Occipital lobe (tissue), 2 donors: ENCODE measurements around the gene SQSTM1. TPM values are rescaled to one million over a fixed set of nuclear protein-coding genes. Genes with fewer than 3 reads are reported as not detected.
"Not testable (repeated sequence)": the region's sequence is repeated elsewhere in the genome, so short reads cannot be mapped to it uniquely, and the experiment has no call there.

ENCODE experiments used
- DNase-seq: peaks from one replicate; lab custom pipeline; 2025; lab: John Stamatoyannopoulos, UW
- total RNA-seq: library from RNA; depleted of rRNA; stranded (reverse); fragments of >200 nt; gene quantifications from one replicate; pipeline ENCODE4 v1.2.3, GENCODE V29; 2014

The SQSTM1 gene
- total RNA-seq, 1 donor from 2014 or later: 53.5 TPM

DNA sequence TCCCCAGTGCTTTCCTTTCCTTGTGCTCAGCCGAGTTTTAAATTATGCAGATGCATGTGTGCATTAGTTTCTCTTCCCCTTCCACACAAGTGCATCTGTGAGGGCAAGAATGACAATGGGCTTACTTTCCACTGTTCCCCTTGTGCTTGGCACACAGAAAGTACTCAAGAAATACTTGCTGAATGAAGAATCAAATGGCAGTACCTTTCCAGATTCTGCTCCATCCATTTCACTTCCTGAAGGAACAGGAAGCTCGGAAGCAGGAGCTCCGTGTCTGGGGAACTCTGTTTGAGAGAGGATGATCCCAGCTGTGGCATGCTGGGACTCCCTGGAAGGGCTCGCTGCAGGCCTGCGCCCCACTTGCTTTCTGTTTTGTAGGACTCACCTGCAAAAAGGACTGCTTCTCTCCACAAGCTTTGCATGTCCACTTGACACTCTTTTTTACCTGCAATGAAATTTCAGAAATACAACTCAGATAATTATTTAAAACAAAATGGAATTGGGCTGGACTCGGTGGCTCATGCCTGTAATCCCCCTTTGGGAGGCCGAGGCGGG lies 32.4 kb downstream of the SQSTM1 start:
- no peak for DNase-seq

- no peak for DNase-seq
Measured at GRCh38 chr5:179854356-179854755, 33.7 kb downstream of the SQSTM1 start.

DNA sequence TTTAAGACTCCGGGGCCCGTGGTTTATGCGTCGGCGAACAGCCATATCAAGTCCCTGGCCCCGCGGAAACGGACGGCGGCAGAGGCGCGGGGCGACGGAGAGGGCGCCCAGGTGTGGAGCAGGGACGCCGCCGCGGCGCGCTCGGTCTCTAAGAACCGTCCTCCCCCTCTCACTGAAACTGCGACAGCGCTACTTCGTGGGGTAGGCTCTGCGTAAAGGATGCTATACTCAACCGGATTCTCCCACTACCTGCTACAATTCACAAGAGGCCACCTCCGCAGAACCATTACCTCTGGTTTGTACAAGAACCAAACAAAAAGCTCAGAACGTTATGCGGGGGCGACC lies 37.5 kb downstream of the SQSTM1 start:
- DNase-seq: no peak

GRCh38 chr5:179858586-179859427 lies 38.1 kb downstream of the SQSTM1 start, which contains the start of gene MRNIP:
Gene MRNIP, minus strand, starts transcription at chr5:179858817. Its CDS starts 21 bp downstream, at chr5:179858796.
- DNase-seq: peak; percentile 97

- DNase-seq: no peak
Measured at GRCh38 chr5:179860301-179860700, 39.6 kb downstream of the SQSTM1 start.

- no peak for DNase-seq
Measured at GRCh38 chr5:179862296-179862695, 41.6 kb downstream of the SQSTM1 start.

DNA sequence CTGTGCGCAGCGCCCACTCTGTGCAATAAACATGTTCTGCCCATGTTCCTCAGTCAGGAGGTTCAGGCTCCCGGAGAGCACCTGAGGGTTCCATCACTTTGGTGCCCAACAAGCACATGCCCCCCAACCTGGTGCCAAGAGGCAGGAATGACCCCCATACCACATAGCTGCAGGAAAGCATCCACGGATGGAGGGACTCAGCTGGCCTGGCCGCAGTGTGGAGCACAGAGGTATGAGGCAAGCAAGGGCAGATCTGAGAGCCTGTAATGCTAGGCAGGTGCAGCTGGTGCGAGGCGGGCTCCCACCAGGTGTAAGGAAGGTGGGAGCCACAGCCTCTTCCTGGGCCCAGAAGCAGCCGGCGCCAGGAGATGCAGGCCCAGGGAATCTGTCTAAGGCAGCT lies 42.2 kb downstream of the SQSTM1 start:
- DNase-seq: no peak

DNA sequence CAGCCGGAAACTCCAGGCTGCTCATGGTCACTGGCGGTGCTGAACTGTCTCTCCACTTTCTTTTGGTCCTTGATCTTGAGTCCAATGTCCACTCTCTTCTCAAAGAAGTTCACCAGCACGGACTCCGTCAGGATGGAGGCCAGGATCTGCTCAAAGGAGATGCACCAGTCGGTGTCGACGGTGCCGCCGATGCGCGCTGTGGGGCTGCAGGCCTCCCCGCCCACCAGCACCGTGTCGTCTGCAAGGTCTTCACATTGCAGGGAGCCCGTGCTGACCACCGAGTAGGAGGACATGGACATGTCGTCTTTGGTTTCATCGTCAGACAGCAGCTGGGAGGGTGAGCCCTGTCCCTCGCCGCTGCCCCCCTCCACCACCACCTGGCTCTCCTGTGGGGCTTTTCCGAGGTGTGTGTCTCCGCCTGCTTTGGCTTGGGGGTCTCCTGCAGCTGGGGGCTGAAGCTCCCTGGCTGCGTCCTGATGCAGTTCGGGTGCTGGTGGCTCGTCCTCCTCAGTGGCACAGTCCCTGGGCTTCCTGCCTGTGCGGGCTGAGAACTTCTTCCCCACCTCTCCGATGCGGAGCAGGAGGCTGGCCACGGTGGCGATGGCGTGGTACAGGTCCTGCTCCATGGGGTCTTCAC lies 42.9 kb downstream of the SQSTM1 start:
- no peak for DNase-seq

DNA sequence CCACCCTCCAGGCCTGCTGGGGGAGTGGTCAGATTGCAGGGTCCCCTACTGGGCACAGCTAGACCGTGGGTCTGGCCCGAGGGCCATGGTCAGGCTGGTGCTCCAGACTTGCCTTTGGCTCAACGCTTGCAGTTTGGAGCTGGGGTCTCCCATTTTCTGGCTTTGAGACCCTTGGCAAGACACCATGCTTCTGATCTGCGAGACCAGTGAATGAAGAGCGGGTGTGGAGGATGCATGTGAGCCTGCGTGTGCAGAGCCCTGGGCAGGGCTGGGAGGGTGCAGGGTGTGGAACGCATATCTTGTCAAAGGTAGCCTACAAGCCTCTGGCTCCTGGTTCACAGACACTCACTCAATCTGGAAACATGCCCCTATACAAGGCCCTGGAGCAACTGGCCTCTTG lies 44.0 kb downstream of the SQSTM1 start:
- DNase-seq: no peak

DNA sequence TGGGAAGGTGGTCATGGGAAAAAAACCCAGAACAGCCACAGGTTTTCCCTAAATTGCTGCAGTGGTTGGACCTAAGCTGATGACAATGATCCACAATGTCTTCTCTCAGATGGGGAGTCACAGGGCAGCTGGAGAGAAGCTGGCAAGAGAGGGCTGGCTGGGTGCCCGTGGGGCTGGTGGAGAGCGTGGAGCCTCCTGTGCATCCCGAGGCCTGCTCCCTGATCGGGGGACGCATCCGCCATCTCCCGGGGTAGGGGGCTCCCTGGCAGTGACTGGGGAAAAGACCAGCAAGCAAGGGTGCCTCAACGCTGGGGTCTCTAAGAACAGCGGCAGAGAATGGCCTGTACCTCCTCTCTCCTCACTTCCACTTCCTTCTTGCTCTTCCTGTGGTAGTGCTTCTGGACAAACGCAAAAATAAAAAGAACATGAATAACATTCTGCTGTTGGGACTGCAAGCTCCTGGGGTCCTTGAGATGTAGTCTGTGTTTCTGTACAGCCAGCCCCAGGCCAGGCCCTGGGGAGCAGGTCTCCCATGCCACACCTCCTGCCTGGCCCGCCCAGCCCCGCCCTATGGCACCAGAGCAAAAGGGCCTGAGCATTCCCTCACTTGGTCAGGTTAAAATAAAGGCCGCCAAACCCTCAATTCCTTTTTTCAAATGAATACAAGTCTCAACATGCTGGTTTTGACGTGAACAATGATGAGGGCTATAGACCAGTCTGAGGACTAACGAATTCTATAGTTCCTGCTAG lies 45.0 kb downstream of the SQSTM1 start:
- no peak for DNase-seq

- DNase-seq: no peak
Measured at GRCh38 chr5:179866241-179867078, 45.8 kb downstream of the SQSTM1 start.

DNA sequence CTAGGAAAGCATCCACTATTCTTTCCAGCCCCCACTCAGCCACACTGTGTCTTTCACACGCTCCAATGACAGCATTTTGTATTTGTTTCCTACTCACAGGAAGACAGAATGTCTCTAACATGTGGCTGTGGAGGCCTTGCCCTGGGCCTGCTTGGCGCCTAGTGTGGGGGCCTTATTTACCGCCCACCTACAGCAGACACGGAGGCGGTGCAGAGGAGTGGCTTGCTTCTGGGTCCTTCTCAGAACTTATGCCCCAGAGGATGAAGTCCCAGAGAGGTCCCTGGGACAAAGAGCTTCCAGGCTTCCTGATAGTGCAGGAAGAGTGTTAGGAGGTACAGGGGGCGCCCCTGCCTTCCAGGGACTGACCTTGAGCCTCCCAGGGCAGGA lies 46.4 kb downstream of the SQSTM1 start:
- no peak for DNase-seq

- DNase-seq: no peak
Measured at GRCh38 chr5:179867476-179867875, 46.8 kb downstream of the SQSTM1 start.

DNA sequence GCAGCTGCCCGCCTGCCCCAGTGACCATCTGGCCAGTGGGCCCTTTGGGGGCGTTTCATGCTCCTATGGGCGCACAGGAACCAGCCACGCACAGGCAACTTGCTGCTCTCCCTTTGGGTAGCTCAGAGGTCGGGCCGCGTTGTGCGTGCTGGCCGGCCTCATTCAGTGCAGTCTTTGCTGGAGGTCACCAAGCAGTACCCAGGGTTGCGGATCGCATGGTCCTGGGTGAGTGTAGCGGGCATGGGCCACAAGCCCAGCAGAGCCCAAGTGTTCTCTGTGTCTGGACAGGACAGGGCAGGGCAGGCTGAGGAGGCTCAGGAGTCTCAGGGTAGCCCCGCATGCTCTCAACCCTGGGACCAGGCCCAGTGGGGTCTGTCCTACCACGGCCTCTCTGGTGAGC lies 47.8 kb downstream of the SQSTM1 start:
- DNase-seq: no peak

- DNase-seq: no peak
Measured at GRCh38 chr5:179869101-179869500, 48.4 kb downstream of the SQSTM1 start.

GRCh38 chr5:179869641-179870402 lies 49.1 kb downstream of the SQSTM1 start:
- DNase-seq: no peak

DNA sequence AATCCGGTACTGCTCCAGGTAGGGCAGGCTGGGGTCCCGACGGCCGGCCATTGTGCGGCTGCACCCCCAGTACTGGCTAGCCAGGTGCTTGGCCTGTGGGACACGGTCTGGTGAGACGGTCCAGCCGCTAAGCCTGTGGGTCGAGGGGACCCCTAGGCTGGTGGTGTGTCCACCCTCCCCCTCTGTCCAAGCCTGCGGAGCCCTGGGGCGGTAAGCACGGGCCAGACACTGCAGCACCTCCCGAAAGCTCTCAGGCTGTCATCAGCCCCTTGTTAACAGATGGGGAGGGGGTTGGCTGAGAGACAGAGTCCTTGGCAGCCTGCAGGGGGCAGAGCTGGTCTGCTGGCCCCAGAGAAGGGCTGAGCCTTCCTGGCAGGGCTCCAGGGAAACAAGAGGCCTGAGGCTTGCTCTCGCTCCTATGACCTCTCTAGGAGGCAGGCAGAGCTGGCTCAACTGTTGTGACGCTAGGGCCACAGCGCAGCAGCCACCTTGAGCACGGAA lies 49.7 kb downstream of the SQSTM1 start:
- no peak for DNase-seq

GRCh38 chr5:179870952-179871351 lies 50.2 kb downstream of the SQSTM1 start:
- DNase-seq: no peak

- DNase-seq: not testable (repeated sequence)
Measured at GRCh38 chr5:179871533-179871932, 50.8 kb downstream of the SQSTM1 start.
